Amniotic stem cell (primary cell): ENCODE data around the gene TUBA3C.

Source experiments
- DNase-seq: peaks from one replicate; lab custom pipeline; 2025; lab: John Stamatoyannopoulos, UW

Gene TUBA3C

DNA sequence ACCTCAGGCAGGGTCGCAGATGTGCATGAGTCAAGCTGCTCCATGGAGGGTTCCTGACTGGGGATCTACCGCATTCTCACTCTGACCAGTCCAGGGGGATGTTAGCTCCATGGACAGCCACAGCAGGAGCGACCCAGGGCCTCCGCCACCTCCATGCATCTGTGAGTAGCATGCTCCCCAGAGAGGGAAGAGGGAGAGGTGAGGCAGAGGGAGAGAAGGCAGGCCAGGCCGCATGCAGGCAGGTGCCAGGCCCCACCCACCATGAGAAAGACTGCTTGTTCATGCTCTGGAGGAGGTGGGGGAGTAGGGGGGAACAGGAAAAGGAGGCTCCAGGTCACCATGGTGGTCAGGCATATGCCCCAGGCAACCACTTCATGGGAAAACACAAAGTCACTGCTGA lies 20.3 kb downstream of the TUBA3C start:
- DNase-seq = no peak

DNA sequence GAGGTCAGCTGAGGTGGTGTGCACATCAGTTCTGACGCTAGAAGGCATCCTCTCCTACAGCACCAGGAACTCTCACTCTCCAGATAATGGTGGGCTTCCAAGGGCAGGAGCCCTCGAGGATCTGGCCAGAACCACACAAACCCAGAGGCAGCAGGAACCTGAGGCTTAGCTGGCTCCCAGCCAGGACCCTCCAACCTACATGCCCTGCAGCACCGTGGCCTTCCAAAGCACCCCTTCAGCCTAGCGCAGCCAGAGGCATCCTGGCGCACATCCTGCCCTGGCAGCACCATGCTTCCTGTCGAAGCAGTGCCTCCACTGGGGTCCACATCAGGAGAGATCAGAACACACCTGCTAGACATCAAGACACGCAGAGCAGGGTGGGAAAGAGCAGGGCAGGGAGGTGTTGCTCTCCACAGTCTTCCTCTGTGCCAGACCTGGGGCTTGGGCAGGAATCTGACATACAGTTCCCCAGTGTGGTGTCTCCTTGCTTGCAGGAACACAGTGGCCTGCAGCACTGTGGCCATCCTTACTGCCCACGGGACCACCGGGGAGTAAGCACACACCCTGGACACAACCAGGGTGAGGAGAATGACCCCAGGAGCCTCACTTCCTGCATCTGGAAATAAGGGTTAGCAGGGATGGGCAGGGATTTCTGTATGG lies 21.7 kb downstream of the TUBA3C start:
- no peak for DNase-seq

GRCh38 chr13:19159181-19159580 lies 22.4 kb downstream of the TUBA3C start:
- DNase-seq = no peak

- no peak for DNase-seq
Measured at GRCh38 chr13:19158526-19159174, 23.0 kb downstream of the TUBA3C start.

DNA sequence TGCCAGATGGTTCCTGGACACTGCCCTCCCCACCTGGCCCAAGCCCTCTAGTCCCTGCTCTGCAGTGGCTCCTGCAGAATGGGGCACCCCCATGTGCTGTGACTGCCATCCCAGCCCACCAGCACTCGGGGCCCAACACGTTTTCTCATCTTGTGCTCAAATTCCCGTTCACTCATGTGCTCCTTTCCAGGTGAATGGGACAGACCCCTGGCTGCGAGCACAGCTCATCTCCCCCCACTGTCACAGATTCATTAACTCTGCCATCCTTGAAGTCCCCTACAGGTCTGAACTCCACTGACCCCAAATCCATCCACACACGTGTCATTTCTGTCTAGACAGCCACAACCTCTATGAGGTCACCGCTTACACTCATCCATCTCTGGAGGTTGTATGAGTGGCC lies 23.6 kb downstream of the TUBA3C start:
- no peak for DNase-seq

DNA sequence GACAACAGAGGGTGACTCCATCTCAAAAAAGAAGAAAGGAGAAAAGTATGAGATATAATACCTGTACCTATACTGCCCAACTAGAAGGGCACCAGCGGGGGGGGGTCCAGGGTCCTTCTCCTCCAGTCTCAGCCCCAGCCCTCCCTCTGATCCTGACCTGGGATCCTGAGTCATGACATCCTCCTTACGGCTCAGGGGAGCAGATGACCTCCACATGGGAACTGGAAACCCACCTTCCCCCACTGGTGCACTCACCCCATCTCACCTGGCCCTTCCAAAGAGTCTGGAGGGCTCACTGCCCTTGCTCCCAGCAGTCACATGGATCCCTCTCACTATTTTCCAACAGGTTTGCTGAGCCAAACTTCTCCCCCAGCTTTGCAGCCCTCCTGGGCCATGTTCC lies 24.2 kb downstream of the TUBA3C start:
- no peak for DNase-seq

GRCh38 chr13:19156013-19156825 lies 25.4 kb downstream of the TUBA3C start:
- no peak for DNase-seq

GRCh38 chr13:19155321-19155861 lies 26.2 kb downstream of the TUBA3C start:
- no peak for DNase-seq

DNA sequence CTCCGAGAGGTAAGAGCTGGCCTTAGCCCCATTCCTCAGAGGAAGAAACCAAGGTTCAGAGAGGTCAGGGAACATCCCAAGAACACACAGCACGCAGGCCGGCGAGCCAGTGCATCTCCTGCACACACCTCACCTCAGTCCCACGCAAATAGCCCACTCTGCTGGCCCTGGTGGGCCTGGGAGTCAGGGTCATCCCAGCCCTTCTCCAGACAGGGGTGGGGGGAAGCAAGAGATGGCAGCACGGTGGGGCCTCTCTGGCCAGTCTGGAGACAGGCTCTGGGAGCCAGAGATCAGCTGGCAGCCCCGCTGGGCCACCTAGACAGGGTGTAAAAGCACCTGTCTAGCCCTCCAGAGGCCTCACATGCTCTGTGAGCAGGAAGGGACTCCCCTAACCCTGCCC lies 26.8 kb downstream of the TUBA3C start:
- no peak for DNase-seq

- DNase-seq = no peak
Measured at GRCh38 chr13:19153782-19154450, 27.7 kb downstream of the TUBA3C start.

- DNase-seq = no peak
Measured at GRCh38 chr13:19152403-19152802, 29.2 kb downstream of the TUBA3C start.

GRCh38 chr13:19151581-19152263 lies 29.9 kb downstream of the TUBA3C start:
- no peak for DNase-seq

- no peak for DNase-seq
Measured at GRCh38 chr13:19150712-19151228, 30.9 kb downstream of the TUBA3C start.

- DNase-seq = no peak
Measured at GRCh38 chr13:19150226-19150625, 31.4 kb downstream of the TUBA3C start.

DNA sequence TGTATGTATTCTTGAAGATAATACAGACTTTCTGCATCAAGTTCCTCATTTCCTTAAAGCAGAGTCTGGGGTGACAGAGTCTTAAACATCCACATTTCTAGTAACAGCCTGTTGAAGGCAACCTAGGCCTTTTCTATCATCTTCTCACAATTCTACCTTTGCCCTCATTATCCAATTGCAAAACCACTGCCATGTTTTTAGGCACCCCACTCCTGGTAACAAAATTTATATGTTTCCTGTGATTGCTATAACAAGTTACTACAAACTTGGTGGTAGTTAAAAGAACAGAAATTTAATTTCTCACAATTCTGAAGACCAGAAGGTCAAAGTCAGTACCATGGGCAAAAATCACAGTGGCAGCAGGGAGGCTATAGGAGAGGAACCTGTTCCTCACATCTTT lies 33.1 kb downstream of the TUBA3C start:
- no peak for DNase-seq
